Measurements from ENCODE around the gene DMRT3. TPM values are rescaled to one million over a fixed set of nuclear protein-coding genes. Genes with fewer than 3 reads are reported as not detected.

DMRT3 gene
- total RNA-seq, 1 experiment from 2014 or later = not detected

DNA sequence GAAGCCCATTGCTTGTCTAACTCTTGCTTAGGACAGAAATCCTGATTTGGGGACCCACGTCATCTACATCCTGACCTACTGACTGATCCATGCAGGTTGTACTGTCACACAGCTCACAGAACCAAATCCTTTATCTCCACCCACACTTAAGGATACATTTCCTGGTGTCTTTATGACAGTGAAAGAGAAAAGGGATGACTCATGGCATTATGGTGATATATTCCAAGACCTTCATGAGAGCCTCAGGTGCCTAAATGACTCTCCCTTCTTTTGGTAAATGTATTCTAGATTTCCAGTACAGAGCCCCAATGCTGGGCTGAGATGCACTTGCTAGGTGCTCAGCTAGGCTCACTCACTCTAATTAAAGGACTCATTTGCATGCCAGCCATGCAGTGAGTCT lies 47.7 kb downstream of the DMRT3 start:
- TF ChIP-seq ZBTB43 (CRISPR knock-in tag; IDR thresholded peaks at IDR 0.05) = no peak
- TF ChIP-seq, protein P1, sequence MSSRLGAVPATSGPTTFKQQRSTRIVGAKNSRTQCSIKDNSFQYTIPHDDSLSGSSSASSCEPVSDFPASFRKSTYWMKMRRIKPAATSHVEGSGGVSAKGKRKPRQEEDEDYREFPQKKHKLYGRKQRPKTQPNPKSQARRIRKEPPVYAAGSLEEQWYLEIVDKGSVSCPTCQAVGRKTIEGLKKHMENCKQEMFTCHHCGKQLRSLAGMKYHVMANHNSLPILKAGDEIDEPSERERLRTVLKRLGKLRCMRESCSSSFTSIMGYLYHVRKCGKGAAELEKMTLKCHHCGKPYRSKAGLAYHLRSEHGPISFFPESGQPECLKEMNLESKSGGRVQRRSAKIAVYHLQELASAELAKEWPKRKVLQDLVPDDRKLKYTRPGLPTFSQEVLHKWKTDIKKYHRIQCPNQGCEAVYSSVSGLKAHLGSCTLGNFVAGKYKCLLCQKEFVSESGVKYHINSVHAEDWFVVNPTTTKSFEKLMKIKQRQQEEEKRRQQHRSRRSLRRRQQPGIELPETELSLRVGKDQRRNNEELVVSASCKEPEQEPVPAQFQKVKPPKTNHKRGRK (CRISPR knock-in tag; IDR thresholded peaks at IDR 0.05; ENCODE audit: borderline replicate concordance) = no peak
- no peak for TF ChIP-seq NR3C1 (CRISPR knock-in tag; conservative IDR thresholded peaks at IDR 0.05; ENCODE audit: low read depth)
- H3K9me3 Mint-ChIP-seq = peaks cover 21% of the 10 kb centered on the region
- no peak overlapping the region for H3K4me3 Mint-ChIP-seq
- POLR2A ChIA-PET = no interaction called here
- no peaks in the 10 kb centered on the region for H3K36me3 Mint-ChIP-seq
- H3K27ac Mint-ChIP-seq = no peak overlapping the region
- peaks cover 16% of the 10 kb centered on the region for H3K27me3 Mint-ChIP-seq (ENCODE audit: low read depth)
- DNase-seq (ENCODE audit: low spot score) (no peak), ATAC-seq (no peak)
- H3K4me1 Mint-ChIP-seq = no peaks in the 10 kb centered on the region
- CTCF ChIA-PET = interaction anchor here (2.5 kb wide), 1 partner anchor 15 kb away, joined by 9 read pairs; no protein-coding TSS in a partner anchor

DNA sequence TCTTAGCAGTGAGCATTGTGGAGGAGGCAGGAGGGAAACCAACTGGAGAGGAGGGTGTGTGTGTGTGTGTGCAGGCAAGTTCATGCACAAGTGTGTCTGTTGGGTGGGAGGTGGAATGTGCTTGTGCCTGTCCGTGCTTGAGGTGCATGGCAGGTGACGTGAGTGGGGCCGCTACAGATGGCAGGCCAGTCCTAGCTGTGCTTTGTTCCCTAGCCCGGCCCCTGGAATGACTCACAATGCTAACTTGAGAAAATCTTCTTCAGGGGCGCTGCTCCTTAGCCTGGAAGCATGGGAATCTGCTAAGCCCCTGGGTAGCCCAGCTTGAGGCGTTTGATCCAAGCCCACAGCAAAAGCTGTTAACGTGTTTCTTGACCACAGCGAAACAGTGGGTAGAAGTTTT lies 48.7 kb downstream of the DMRT3 start:
- Mint-ChIP-seq H3K4me3 (no peak overlapping the region), H3K9me3 (peaks cover 21% of the 10 kb centered on the region), H3K36me3 (no peaks in the 10 kb centered on the region), H3K27me3 (ENCODE audit: low read depth) (peaks cover 21% of the 10 kb centered on the region), H3K27ac (no peak overlapping the region), H3K4me1 (no peaks in the 10 kb centered on the region)
- CTCF ChIA-PET = interaction anchor here (1.5 to 2.5 kb wide), 2 partner anchors 16 to 20 kb away, joined by 5 to 9 read pairs; no protein-coding TSS in a partner anchor
- TF ChIP-seq, protein P2, sequence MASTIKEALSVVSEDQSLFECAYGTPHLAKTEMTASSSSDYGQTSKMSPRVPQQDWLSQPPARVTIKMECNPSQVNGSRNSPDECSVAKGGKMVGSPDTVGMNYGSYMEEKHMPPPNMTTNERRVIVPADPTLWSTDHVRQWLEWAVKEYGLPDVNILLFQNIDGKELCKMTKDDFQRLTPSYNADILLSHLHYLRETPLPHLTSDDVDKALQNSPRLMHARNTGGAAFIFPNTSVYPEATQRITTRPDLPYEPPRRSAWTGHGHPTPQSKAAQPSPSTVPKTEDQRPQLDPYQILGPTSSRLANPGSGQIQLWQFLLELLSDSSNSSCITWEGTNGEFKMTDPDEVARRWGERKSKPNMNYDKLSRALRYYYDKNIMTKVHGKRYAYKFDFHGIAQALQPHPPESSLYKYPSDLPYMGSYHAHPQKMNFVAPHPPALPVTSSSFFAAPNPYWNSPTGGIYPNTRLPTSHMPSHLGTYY (CRISPR knock-in tag; IDR thresholded peaks at IDR 0.05) = no peak
- TF ChIP-seq ZNF396 (CRISPR knock-in tag; IDR thresholded peaks at IDR 0.05; ENCODE audit: borderline replicate concordance) (no peak), NFE2L1 (CRISPR knock-in tag; IDR thresholded peaks at IDR 0.05) (no peak), ZNF263 (CRISPR knock-in tag; IDR thresholded peaks at IDR 0.05; ENCODE audit: low read depth) (no peak), ESRRA (CRISPR knock-in tag; IDR thresholded peaks at IDR 0.05; ENCODE audit: borderline replicate concordance) (no peak)
- TF ChIP-seq, protein P3, sequence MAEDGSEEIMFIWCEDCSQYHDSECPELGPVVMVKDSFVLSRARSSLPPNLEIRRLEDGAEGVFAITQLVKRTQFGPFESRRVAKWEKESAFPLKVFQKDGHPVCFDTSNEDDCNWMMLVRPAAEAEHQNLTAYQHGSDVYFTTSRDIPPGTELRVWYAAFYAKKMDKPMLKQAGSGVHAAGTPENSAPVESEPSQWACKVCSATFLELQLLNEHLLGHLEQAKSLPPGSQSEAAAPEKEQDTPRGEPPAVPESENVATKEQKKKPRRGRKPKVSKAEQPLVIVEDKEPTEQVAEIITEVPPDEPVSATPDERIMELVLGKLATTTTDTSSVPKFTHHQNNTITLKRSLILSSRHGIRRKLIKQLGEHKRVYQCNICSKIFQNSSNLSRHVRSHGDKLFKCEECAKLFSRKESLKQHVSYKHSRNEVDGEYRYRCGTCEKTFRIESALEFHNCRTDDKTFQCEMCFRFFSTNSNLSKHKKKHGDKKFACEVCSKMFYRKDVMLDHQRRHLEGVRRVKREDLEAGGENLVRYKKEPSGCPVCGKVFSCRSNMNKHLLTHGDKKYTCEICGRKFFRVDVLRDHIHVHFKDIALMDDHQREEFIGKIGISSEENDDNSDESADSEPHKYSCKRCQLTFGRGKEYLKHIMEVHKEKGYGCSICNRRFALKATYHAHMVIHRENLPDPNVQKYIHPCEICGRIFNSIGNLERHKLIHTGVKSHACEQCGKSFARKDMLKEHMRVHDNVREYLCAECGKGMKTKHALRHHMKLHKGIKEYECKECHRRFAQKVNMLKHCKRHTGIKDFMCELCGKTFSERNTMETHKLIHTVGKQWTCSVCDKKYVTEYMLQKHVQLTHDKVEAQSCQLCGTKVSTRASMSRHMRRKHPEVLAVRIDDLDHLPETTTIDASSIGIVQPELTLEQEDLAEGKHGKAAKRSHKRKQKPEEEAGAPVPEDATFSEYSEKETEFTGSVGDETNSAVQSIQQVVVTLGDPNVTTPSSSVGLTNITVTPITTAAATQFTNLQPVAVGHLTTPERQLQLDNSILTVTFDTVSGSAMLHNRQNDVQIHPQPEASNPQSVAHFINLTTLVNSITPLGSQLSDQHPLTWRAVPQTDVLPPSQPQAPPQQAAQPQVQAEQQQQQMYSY (CRISPR knock-in tag; IDR thresholded peaks at IDR 0.05) = no peak
- TF ChIP-seq, protein P4, sequence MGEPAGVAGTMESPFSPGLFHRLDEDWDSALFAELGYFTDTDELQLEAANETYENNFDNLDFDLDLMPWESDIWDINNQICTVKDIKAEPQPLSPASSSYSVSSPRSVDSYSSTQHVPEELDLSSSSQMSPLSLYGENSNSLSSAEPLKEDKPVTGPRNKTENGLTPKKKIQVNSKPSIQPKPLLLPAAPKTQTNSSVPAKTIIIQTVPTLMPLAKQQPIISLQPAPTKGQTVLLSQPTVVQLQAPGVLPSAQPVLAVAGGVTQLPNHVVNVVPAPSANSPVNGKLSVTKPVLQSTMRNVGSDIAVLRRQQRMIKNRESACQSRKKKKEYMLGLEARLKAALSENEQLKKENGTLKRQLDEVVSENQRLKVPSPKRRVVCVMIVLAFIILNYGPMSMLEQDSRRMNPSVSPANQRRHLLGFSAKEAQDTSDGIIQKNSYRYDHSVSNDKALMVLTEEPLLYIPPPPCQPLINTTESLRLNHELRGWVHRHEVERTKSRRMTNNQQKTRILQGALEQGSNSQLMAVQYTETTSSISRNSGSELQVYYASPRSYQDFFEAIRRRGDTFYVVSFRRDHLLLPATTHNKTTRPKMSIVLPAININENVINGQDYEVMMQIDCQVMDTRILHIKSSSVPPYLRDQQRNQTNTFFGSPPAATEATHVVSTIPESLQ (CRISPR knock-in tag; IDR thresholded peaks at IDR 0.05) = no peak
- no peak for DNase-seq (ENCODE audit: low spot score)
- POLR2A ChIA-PET = no interaction called here
- peak; percentile 66 for ATAC-seq

DNA sequence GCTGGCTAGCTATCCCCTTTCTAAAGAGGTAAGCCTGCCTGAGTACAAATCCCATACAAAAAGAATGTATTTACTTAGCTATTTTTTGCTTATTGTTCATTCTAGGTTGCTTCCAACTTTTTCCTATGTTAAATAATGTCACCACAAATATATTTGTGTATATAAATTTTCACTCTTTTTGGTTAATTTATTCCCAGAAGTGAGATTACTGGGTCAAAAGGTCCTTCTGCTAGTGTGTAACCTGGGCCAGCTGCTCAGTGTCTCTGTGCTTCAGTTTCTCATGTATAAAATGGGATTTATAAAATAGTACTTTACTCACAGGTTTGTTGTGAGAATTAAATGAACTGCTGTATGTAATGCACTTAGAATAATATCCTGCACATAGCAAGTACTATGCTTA lies 49.8 kb downstream of the DMRT3 start:
- H3K36me3 Mint-ChIP-seq = no peaks in the 10 kb centered on the region
- DNase-seq (ENCODE audit: low spot score) = no peak
- ATAC-seq = no peak
- H3K27ac Mint-ChIP-seq = no peak overlapping the region
- ChIA-PET POLR2A (no interaction called here), CTCF (interaction anchor here (1.2 to 1.5 kb wide), 2 partner anchors 17 to 21 kb away, joined by 3 to 5 read pairs; no protein-coding TSS in a partner anchor)
- H3K4me1 Mint-ChIP-seq = no peaks in the 10 kb centered on the region
- H3K27me3 Mint-ChIP-seq (ENCODE audit: low read depth) = peaks cover 24% of the 10 kb centered on the region
- H3K9me3 Mint-ChIP-seq = peaks cover 21% of the 10 kb centered on the region
- H3K4me3 Mint-ChIP-seq = no peak overlapping the region
- TF ChIP-seq HMGXB4 (CRISPR knock-in tag; IDR thresholded peaks at IDR 0.05) (no peak), ZNF671 (CRISPR knock-in tag; IDR thresholded peaks at IDR 0.05) (no peak), TCF7 (CRISPR knock-in tag; IDR thresholded peaks at IDR 0.05; ENCODE audit: low read depth) (no peak), NFATC4 (CRISPR knock-in tag; IDR thresholded peaks at IDR 0.05) (no peak), OVOL2 (CRISPR knock-in tag; IDR thresholded peaks at IDR 0.05; ENCODE audit: borderline replicate concordance) (no peak), TP53 (CRISPR knock-in tag; IDR thresholded peaks at IDR 0.05) (no peak), CREM (CRISPR knock-in tag; IDR thresholded peaks at IDR 0.05) (no peak), ZNF317 (CRISPR knock-in tag; IDR thresholded peaks at IDR 0.05; ENCODE audit: borderline replicate concordance, low read depth) (no peak), CREB1 (CRISPR knock-in tag; IDR thresholded peaks at IDR 0.05) (no peak), CBFB (CRISPR knock-in tag; IDR thresholded peaks at IDR 0.05; ENCODE audit: low read depth) (no peak), FOXK1 (CRISPR knock-in tag; IDR thresholded peaks at IDR 0.05) (no peak)
